HuH-7 (cell line): ENCODE results near the gene RHEBL1.
A peak's percentile ranks its signal among the peaks of the same experiment; 100 is the strongest.

Source experiments
- DNase-seq: peaks from one replicate; pipeline ENCODE4 v3.0.0; 2011; ENCODE audit warnings: low spot score

The RHEBL1 gene

DNA sequence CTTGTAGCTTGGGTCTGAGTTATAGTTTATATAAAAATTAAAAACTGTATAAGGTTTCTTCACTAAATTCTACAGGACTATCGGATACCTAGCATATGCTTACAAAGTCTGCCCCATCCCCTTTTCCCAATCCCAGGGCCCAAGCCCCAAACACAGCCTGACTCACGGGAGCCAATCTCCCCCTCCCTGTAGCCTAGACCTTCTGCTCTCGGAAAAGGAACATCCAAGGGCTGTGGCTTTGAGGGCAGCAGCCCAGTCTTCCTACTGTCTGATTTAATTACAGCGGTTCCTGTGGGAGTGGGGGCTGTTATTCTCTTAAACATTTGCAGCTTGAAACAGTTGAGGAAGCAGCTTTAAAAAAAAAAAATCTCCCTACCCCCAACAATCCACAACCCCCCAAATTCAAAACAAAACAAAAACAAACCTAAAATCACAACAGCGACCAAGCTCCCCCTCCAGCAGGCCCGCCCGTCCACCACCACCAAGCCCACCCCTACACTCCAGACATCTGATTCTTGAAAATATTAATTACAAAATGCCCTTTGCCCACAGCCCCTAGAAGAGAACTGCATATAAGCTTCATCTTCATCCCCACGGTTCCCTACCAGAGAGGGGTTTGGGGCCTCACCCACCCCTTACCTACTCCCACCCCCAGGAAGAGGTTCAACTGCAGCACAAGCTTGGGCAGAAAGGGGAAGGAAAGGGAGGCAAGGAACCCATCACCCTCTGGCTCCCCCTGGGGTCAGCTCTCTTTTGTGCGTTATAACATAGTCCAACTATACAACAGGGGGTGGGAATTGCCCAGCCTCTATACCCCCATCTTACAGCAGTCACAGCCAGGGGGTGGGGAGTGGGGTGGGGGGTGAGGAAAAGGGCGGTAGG, 50.1 kb downstream of the RHEBL1 start:
- DNase-seq: peak; percentile 88

DNA sequence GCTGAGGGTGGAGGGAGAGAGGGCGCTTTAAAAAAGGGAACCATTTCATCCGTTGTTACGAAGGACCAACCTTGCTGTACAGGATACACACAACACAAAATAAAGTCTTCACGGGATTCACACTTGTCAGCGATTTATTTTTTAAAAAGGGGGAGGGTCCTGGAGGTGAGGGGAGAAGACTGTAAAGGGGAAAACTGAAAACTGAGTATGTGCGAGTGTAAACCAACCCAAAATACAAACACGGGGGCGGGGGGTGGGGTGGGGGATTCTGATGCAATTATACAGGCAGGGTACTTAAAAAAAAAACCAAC, 50.7 kb downstream of the RHEBL1 start:
- DNase-seq: peak; percentile 48

DNA sequence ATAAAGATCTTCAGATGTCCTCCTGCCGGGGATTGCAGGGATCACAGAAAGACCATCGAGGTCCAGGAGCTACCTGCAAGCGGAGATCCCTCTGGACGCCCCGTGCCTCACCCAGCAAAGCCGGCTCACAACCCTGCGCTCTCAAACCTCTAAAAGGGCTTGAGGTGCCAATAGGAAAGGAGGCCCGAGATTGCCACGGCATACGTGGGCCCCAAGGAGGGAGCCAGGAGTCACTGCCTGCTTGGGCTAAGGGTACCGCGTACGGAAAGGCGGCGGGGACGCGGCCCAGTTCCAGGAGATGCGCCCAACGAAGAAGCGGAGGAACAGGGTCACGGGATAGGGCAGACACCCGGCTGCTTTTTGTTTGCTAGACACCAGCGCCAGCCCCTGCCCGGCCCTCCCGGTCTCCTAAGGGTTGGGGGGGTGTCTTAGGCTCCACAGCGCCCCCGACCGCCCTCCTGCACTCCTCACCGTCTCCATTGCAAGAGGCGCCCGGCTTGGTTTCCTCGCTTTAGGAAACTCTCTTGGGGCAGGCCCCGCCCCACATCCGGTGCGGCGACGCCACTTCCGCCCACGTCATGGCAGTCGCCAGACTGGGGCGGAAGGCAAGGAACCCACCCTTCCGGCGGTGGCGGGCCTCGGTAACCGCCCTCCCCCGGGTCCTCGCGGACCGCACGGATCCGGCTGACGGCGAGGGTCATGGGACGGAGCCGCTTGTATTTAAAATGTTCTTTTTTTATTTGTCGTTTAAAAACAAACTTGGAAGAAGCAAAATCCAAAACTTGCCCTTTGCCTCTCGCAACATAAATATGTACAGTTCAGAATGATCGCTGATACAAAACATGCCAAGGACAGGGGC, 51.3 kb downstream of the RHEBL1 start, which contains the start of gene PRKAG1:
Gene PRKAG1 (minus strand): TSS at position 516 of the 859 bp plus-strand sequence. CDS start 36 bp downstream, at position 480.
- DNase-seq: peak; percentile 97

DNA sequence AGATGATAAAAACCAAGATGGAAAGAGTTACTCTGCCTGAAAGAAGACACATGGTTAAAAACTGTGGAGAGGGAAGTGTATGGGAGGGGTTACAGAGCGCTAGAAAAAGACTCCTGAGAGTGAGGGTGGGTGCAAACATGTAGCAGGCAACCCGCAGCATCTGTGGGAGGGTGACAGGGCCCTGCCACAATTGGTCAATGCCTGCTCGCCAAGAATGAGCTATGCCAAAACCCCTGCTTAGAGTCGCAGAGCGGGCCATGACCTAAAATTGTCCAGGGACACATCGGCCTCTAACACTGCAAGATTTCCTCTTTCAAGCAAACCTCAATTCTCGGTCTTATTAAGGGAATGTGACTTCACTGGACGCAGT, 51.9 kb downstream of the RHEBL1 start:
- no peak for DNase-seq

DNA sequence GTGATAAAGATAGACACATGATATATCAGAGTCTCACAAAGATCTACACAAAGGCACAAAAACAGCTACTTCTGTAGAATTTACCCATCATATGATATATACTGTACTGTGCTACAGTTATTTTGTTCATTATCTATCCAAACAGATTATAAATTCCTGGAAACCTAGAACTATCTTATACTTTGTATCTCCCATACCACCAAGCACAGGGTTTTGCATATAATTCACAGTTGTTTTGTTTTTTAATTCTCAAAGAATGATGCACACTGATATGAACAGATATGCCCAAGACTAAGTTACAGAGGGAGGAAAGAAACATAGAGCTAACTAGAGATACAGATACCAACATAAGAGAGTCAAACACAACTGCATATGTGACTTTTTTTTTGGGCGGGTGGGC, 54.6 kb downstream of the RHEBL1 start:
- DNase-seq: no peak
